Activated CD8-positive, alpha-beta memory T cell treated with anti-CD3 and anti-CD28 coated beads, Interleukin-2, amount 10 ng/mL, durations not matched to agents 7 days and 5 days (primary cell): Measurements from ENCODE around the gene FRMD4A. TPM values are rescaled to one million over a fixed set of nuclear protein-coding genes. Genes with fewer than 3 reads are reported as not detected.
"Not testable (repeated sequence)": the region's sequence is repeated elsewhere in the genome, so short reads cannot be mapped to it uniquely, and the experiment has no call there.

Experiments
- ATAC-seq: fragments of 150-1000 bp; cut with Tn5 transposase; one replicate; pipeline ENCODE4 v1.10.0; 2021; ENCODE audit warnings: moderate library complexity
- CTCF ChIA-PET: fragments of 350-600 bp; sonication (Branson Sonifier 250); formaldehyde crosslinking; loops from one replicate; lab custom pipeline; 2021; ENCODE audit warnings: antibody characterized with exemption; lab: Charles Lee
- DNase-seq: peaks from one replicate; pipeline ENCODE4 v3.0.0-alpha.2; 2020
- H3K27ac Mint-ChIP-seq: one replicate; pipeline ENCODE4 v1.8.0; 2021; ENCODE audit warnings: mild to moderate bottlenecking, mixed read lengths
- H3K27me3 Mint-ChIP-seq: one replicate; pipeline ENCODE4 v1.8.0; 2021; ENCODE audit warnings: mixed read lengths
- H3K36me3 Mint-ChIP-seq: one replicate; pipeline ENCODE4 v1.8.0; 2021; ENCODE audit warnings: mild to moderate bottlenecking, mixed read lengths
- H3K4me1 Mint-ChIP-seq: one replicate; pipeline ENCODE4 v1.8.0; 2021; ENCODE audit warnings: mixed read lengths
- H3K4me3 Mint-ChIP-seq: one replicate; pipeline ENCODE4 v1.8.0; 2021; ENCODE audit warnings: mild to moderate bottlenecking, moderate library complexity, mixed read lengths
- H3K9me3 Mint-ChIP-seq: one replicate; pipeline ENCODE4 v1.8.0; 2022; ENCODE audit warnings: low read depth, mixed read lengths
- total RNA-seq, 2 experiments: library from RNA; stranded (reverse); gene quantifications; one replicate each; pipeline ENCODE4 v1.2.3, GENCODE V29; 2021

Gene FRMD4A
- total RNA-seq, 2 experiments from 2014 or later, result 0.09 to 1.2 TPM

GRCh38 chr10:13865220-13865619 is 465.5 kb downstream of the FRMD4A start:
- not testable (repeated sequence) for H3K27ac Mint-ChIP-seq, ATAC-seq, H3K36me3 Mint-ChIP-seq, H3K4me1 Mint-ChIP-seq, DNase-seq, H3K9me3 Mint-ChIP-seq, H3K4me3 Mint-ChIP-seq
- CTCF ChIA-PET, result interaction anchor here (1.1 kb wide), 1 partner anchor 51 kb away, joined by 3 read pairs; no protein-coding TSS in a partner anchor
- peaks cover 19% of the 10 kb centered on the region for H3K27me3 Mint-ChIP-seq

DNA sequence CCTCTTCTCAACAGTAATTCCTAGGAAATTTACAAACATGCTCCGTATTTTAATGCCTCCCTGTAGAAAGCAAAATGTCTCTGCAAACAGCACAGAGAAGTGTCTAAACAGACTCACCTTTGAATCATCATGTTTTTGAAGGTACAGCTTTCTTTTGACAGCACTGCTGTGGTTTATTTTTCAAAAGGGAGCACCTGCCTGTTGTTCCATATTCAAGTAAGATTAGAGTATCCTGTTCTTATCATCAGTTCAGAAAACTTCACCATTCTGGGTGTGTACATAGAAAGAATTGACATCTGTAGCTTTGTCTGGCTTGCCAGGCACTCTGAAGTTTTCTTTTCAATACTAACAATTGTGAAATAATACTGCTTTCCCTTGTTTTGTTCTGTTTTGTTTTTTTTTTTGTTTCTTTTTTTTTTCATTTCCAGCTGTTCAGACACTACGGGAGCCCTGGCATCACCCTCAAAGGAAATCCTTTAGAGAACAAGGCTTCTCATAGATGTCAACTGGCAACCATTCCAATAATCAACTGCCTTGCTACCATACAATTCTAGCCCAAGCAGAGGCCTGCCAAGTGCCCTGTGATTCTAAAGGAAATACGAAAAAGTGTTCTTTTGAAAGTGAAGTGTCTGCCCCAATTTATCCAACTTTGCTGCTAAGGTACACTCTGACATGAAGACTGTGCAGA is 468.0 kb downstream of the FRMD4A start:
- CTCF ChIA-PET, result no interaction called here
- DNase-seq (no peak), ATAC-seq (no peak)
- no peak overlapping the region for H3K27ac Mint-ChIP-seq
- no peaks in the 10 kb centered on the region for H3K9me3 Mint-ChIP-seq
- no peak overlapping the region for H3K4me3 Mint-ChIP-seq
- no peaks in the 10 kb centered on the region for H3K36me3 Mint-ChIP-seq
- peaks cover 20% of the 10 kb centered on the region for H3K27me3 Mint-ChIP-seq
- H3K4me1 Mint-ChIP-seq, result no peaks in the 10 kb centered on the region

GRCh38 chr10:13860886-13861285 is 469.8 kb downstream of the FRMD4A start:
- H3K4me3 Mint-ChIP-seq, result no peak overlapping the region
- H3K27me3 Mint-ChIP-seq, result peaks cover 20% of the 10 kb centered on the region
- no peaks in the 10 kb centered on the region for H3K4me1 Mint-ChIP-seq
- CTCF ChIA-PET, result interaction anchor here (0.6 kb wide), 1 partner anchor 246 kb away, joined by 3 read pairs; no protein-coding TSS in a partner anchor
- H3K36me3 Mint-ChIP-seq, result no peaks in the 10 kb centered on the region
- ATAC-seq (no peak), DNase-seq (no peak)
- no peak overlapping the region for H3K27ac Mint-ChIP-seq
- H3K9me3 Mint-ChIP-seq, result no peaks in the 10 kb centered on the region

DNA sequence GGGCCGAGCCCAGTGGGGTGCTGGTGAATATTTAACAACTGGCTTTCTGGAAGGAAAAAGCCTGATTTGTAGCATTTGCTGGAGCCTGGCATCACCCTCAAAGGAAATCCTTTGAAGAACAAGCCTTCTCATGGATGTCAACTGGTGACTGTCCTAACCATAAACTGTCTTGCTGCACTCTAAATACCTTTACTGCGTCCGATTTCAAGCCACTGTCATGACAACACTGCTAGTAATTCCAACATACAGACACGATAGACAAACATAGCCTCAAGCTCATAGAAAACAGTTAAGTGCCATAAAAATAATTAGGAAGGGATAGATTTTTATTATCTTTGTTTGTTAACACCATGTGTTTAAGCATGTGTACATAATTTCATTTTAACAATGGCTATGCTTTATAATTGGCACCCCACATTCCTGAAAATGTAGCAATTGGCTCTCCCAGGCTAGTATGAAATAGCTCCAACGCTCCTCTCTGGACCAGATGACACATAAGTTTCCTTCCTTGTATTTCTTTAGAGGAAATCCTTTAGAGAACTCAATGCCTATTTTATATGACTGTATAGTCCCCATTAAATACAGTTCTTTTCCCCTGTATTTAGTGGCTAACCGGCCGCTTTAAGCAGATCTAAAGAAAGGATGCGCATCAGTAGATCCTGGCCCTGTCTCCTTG is 470.6 kb downstream of the FRMD4A start:
- Mint-ChIP-seq H3K27me3 (peaks cover 20% of the 10 kb centered on the region), H3K36me3 (no peaks in the 10 kb centered on the region), H3K4me3 (no peak overlapping the region), H3K27ac (no peak overlapping the region), H3K4me1 (no peaks in the 10 kb centered on the region), H3K9me3 (no peaks in the 10 kb centered on the region)
- DNase-seq (no peak), ATAC-seq (no peak)
- CTCF ChIA-PET, result interaction anchor here (0.6 kb wide), 1 partner anchor 245 kb away, joined by 3 read pairs; no protein-coding TSS in a partner anchor

DNA sequence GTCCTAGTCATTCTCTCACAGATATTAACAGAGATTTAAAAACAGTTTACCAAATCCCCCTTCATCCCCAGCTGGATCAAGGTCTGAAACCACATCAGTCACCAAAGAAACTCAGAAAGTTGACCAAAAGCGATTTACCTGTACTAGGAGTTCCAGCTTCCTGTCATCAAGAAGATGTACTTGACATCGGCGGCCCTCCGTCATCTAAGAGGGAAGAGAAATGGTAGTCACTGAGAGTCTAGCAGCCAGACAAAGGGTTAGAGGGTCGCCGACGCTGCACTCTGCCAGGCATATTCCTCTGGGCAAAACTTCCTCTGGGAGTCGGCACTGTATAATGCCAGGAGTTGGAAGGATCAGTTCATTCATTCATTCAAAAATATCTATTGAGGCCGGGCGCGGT is 472.0 kb downstream of the FRMD4A start:
- Mint-ChIP-seq H3K36me3 (no peaks in the 10 kb centered on the region), H3K4me3 (no peak overlapping the region), H3K27ac (no peak overlapping the region), H3K9me3 (no peaks in the 10 kb centered on the region), H3K4me1 (no peaks in the 10 kb centered on the region), H3K27me3 (peaks cover 20% of the 10 kb centered on the region)
- DNase-seq, result no peak
- CTCF ChIA-PET, result no interaction called here
- no peak for ATAC-seq

DNA sequence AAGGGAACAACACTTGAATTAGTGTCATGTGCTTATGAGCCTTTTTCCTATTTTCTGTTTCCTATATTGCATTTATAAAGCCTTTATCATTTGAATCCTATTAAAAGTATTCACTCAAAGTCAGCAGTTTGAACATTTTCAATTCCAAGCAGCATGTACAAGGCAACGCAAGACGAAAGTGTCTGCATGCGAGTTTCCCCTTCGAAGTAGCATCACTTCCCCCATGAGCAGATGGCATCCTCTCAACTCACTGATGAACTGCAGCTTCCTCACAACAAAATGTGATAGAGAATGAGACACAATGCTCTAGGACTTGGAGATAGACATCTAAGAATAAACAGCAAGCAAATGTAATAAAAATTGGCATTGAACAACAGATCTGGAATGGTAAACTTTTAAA is 473.3 kb downstream of the FRMD4A start:
- ATAC-seq, result no peak
- CTCF ChIA-PET, result interaction anchor here (0.6 kb wide), 1 partner anchor 711 kb away, joined by 4 read pairs; no protein-coding TSS in a partner anchor
- Mint-ChIP-seq H3K4me3 (no peak overlapping the region), H3K36me3 (no peaks in the 10 kb centered on the region), H3K9me3 (no peaks in the 10 kb centered on the region), H3K4me1 (no peaks in the 10 kb centered on the region), H3K27ac (no peak overlapping the region), H3K27me3 (peaks cover 16% of the 10 kb centered on the region)
- DNase-seq, result no peak

- no peak overlapping the region for H3K4me3 Mint-ChIP-seq
- no peak for ATAC-seq
- H3K27me3 Mint-ChIP-seq, result peaks cover 3% of the 10 kb centered on the region
- H3K36me3 Mint-ChIP-seq, result no peaks in the 10 kb centered on the region
- CTCF ChIA-PET, result no interaction called here
- no peak for DNase-seq
- no peaks in the 10 kb centered on the region for H3K9me3 Mint-ChIP-seq
- no peak overlapping the region for H3K27ac Mint-ChIP-seq
- H3K4me1 Mint-ChIP-seq, result no peaks in the 10 kb centered on the region
Observed at GRCh38 chr10:13853854-13854253, 476.9 kb downstream of the FRMD4A start.

- H3K4me3 Mint-ChIP-seq, result no peak overlapping the region
- no peaks in the 10 kb centered on the region for H3K9me3 Mint-ChIP-seq
- no peaks in the 10 kb centered on the region for H3K4me1 Mint-ChIP-seq
- CTCF ChIA-PET, result no interaction called here
- no peak for ATAC-seq
- DNase-seq, result no peak
- peaks cover 7% of the 10 kb centered on the region for H3K27me3 Mint-ChIP-seq
- no peak overlapping the region for H3K27ac Mint-ChIP-seq
- no peaks in the 10 kb centered on the region for H3K36me3 Mint-ChIP-seq
Observed at GRCh38 chr10:13852872-13853271, 477.9 kb downstream of the FRMD4A start.

DNA sequence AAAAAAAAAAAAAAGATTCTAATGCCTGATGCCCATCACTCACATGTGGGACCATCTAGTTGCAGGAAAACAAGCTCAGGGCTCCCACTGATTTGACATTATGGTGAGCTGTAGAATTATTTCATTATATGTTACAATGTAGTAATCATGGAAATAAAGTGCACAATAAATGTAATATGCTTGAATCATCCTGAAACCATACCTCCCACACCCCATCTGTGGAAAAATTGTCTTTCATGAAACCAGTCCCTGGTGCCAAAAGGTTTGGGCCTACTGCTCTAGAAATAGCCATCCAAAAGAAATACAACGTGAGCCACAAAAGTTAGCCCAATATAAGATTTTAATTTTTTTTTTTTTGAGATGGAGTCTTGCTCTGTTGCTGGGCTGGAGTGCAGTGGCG is 478.8 kb downstream of the FRMD4A start:
- H3K27me3 Mint-ChIP-seq, result peaks cover 15% of the 10 kb centered on the region
- no peaks in the 10 kb centered on the region for H3K36me3 Mint-ChIP-seq
- no peak overlapping the region for H3K27ac Mint-ChIP-seq
- DNase-seq (no peak), ATAC-seq (no peak)
- CTCF ChIA-PET, result no interaction called here
- no peaks in the 10 kb centered on the region for H3K9me3 Mint-ChIP-seq
- no peaks in the 10 kb centered on the region for H3K4me1 Mint-ChIP-seq
- H3K4me3 Mint-ChIP-seq, result no peak overlapping the region

DNA sequence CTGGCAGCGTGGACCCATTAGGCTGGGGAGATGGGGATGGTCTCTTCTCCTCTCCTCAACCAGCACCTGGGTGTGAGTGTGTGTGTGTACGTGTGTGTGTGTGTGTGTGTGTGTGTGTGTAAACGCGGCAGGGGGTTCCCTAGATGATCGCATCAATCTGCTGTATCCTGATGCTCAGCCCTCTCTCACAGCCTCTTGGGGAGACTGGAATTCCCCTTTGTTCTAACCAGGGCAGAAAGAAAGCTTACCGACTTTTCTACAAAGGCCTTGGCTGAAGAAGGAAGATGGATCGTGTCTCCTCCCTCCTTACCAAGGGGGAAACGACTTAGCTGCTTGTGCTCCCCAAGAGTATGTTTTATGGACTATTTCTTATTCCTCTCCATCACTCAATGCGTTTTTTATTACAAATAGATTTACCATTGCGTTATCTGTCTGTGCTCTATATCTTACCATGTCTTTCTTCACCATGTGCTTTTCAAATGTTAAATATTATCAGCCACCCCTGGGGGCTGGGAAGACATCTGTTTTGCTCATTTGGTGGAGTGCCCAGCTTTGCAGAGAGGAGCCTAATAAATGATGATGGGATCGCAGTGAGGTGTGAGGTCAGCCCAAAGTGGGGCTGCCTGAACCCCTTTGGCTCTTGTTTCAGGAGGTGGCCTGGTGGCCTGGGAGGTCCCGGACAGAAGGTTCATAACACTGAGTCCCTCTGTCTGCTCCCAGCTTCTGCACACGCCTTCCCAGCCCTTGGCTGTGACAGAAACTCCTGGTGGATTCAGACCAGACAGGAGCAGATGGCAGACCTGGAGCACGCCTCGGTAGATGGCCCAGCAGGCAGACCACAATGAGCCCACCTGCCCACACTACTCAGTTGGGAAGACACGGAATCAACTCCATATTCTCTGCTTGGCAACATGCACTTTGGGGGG is 481.9 kb downstream of the FRMD4A start:
- CTCF ChIA-PET, result no interaction called here
- ATAC-seq (no peak), DNase-seq (no peak)
- Mint-ChIP-seq H3K4me1 (no peaks in the 10 kb centered on the region), H3K27me3 (peaks cover 23% of the 10 kb centered on the region), H3K36me3 (no peaks in the 10 kb centered on the region), H3K9me3 (no peaks in the 10 kb centered on the region), H3K27ac (no peak overlapping the region), H3K4me3 (no peak overlapping the region)

DNA sequence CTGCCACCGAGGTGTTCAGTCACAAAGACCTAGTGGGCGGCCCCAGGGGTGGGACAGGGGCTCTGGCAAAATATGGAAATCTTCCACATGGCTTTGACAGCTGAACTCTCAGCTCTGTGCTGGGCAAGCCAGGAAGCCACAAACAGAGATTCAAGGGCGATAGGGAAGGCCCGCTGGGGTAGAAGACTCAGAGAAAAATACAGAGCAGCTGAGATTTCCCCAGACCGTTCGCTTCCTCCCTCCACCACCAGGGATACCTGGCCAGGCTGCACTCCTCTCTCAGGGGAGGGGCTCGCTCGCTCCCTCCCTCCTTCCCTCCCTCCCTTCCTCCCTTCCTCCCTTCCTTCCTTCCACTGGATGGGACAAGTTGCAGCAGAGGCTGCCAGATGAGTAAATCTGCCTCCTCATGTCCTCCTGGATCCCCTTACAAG is 483.5 kb downstream of the FRMD4A start:
- Mint-ChIP-seq H3K9me3 (no peaks in the 10 kb centered on the region), H3K27ac (no peak overlapping the region), H3K4me3 (no peak overlapping the region), H3K27me3 (peaks cover 23% of the 10 kb centered on the region), H3K36me3 (no peaks in the 10 kb centered on the region), H3K4me1 (no peaks in the 10 kb centered on the region)
- ATAC-seq (no peak), DNase-seq (no peak)
- CTCF ChIA-PET, result no interaction called here

- peaks cover 23% of the 10 kb centered on the region for H3K27me3 Mint-ChIP-seq
- H3K36me3 Mint-ChIP-seq, result no peaks in the 10 kb centered on the region
- CTCF ChIA-PET, result no interaction called here
- DNase-seq (no peak), ATAC-seq (no peak)
- H3K4me3 Mint-ChIP-seq, result no peak overlapping the region
- H3K27ac Mint-ChIP-seq, result no peak overlapping the region
- no peaks in the 10 kb centered on the region for H3K4me1 Mint-ChIP-seq
- H3K9me3 Mint-ChIP-seq, result peaks cover 2% of the 10 kb centered on the region
Observed at GRCh38 chr10:13845897-13846296, 484.8 kb downstream of the FRMD4A start.

DNA sequence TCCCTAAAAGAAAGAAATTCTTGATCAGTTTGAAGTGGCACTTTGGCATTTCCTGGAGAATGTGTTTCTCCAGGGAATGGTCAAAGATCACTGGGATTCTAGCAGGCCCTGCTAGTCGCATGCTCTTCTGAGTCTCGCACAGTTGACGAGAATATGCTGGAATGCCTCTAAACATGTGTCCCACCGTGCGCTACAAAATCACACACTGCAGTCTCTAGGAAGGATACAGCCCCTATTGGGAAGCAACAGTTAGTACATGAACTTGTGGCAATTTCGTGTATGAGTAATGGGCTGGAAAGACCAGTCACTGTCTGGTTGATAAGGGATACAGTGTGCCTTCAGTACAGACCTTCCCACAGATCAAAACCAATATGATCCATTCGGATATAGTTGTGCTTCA is 486.1 kb downstream of the FRMD4A start:
- DNase-seq (no peak), ATAC-seq (no peak)
- no peak overlapping the region for H3K4me3 Mint-ChIP-seq
- peaks cover 2% of the 10 kb centered on the region for H3K9me3 Mint-ChIP-seq
- CTCF ChIA-PET, result no interaction called here
- no peaks in the 10 kb centered on the region for H3K36me3 Mint-ChIP-seq
- H3K27ac Mint-ChIP-seq, result no peak overlapping the region
- H3K27me3 Mint-ChIP-seq, result peaks cover 23% of the 10 kb centered on the region
- H3K4me1 Mint-ChIP-seq, result no peaks in the 10 kb centered on the region
